ENCODE data around the gene GRIK4. TPM values are rescaled to one million over a fixed set of nuclear protein-coding genes. Genes with fewer than 3 reads are reported as not detected.

The GRIK4 gene
- total RNA-seq, 1 donor from 2014 or later, result not detected

- DNase-seq (ENCODE audit: low spot score in 2 of 2), result peak in 1 of 2 donors; percentile 65
- no peaks in the 10 kb centered on the region for H3K4me1 ChIP-seq
- intact Hi-C loops (cut with DNase I), result loop anchor here (1.0 kb wide), 1 partner anchor 441 kb away; the partner anchor contains the start of gene GRIK4
- peak; percentile 30 to 71 (median 51) for TF ChIP-seq CTCF (IDR thresholded peaks at IDR 0.05)
- no peaks in the 10 kb centered on the region for H3K27me3 ChIP-seq
- no peak overlapping the region for H3K27ac ChIP-seq
- no peak overlapping the region for H3K4me3 ChIP-seq
- H3K9me3 ChIP-seq, result no peaks in the 10 kb centered on the region
- H3K36me3 ChIP-seq, result no peaks in the 10 kb centered on the region
Observed at GRCh38 chr11:120952461-120953434, 441.2 kb downstream of the GRIK4 start.

- Histone ChIP-seq H3K4me3 (no peak overlapping the region), H3K27ac (no peak overlapping the region), H3K9me3 (no peaks in the 10 kb centered on the region), H3K27me3 (no peaks in the 10 kb centered on the region), H3K36me3 (no peaks in the 10 kb centered on the region), H3K4me1 (no peaks in the 10 kb centered on the region)
- no peak for TF ChIP-seq CTCF (IDR thresholded peaks at IDR 0.05)
- DNase-seq (ENCODE audit: low spot score in 2 of 2), result no peak
- intact Hi-C loops (cut with DNase I), result no loop called here
Observed at GRCh38 chr11:120954381-120954780, 442.8 kb downstream of the GRIK4 start.

- Histone ChIP-seq H3K27me3 (no peaks in the 10 kb centered on the region), H3K36me3 (no peaks in the 10 kb centered on the region), H3K9me3 (no peaks in the 10 kb centered on the region), H3K4me1 (no peaks in the 10 kb centered on the region), H3K27ac (no peak overlapping the region), H3K4me3 (no peak overlapping the region)
- TF ChIP-seq CTCF (IDR thresholded peaks at IDR 0.05), result no peak
- intact Hi-C loops (cut with DNase I), result no loop called here
- no peak for DNase-seq (ENCODE audit: low spot score in 2 of 2)
Observed at GRCh38 chr11:120956710-120957495, 445.4 kb downstream of the GRIK4 start.

GRCh38 chr11:120958185-120958584 lies 446.6 kb downstream of the GRIK4 start:
- DNase-seq (ENCODE audit: low spot score in 2 of 2), result no peak
- H3K27ac ChIP-seq, result no peak overlapping the region
- no peak for TF ChIP-seq CTCF (IDR thresholded peaks at IDR 0.05)
- H3K4me1 ChIP-seq, result no peaks in the 10 kb centered on the region
- no peaks in the 10 kb centered on the region for H3K36me3 ChIP-seq
- H3K27me3 ChIP-seq, result no peaks in the 10 kb centered on the region
- no peaks in the 10 kb centered on the region for H3K9me3 ChIP-seq
- H3K4me3 ChIP-seq, result no peak overlapping the region
- intact Hi-C loops (cut with DNase I), result no loop called here

GRCh38 chr11:120959189-120959588 lies 447.6 kb downstream of the GRIK4 start:
- Histone ChIP-seq H3K27me3 (no peaks in the 10 kb centered on the region), H3K27ac (no peak overlapping the region), H3K4me1 (no peaks in the 10 kb centered on the region), H3K36me3 (no peaks in the 10 kb centered on the region), H3K4me3 (no peak overlapping the region), H3K9me3 (no peaks in the 10 kb centered on the region)
- no peak for TF ChIP-seq CTCF (IDR thresholded peaks at IDR 0.05)
- intact Hi-C loops (cut with DNase I), result no loop called here
- DNase-seq (ENCODE audit: low spot score in 2 of 2), result no peak
